NB4 (cell line): ENCODE data around the gene TMEM63C.

ENCODE experiments used
- CTCF ChIP-seq: IDR thresholded peaks from one replicate; pipeline ENCODE4 v1.5.1; 2012; ENCODE audit warnings: low read depth, low read length
- MAX ChIP-seq: IDR thresholded peaks from 2 replicates; pipeline ENCODE4 v1.6.1; 2011; ENCODE audit warnings: low read depth, low read length
- MYC ChIP-seq: IDR thresholded peaks from 2 replicates; pipeline ENCODE4 v1.6.1; 2011; ENCODE audit warnings: low read depth, low read length
- POLR2A ChIP-seq: IDR thresholded peaks from 2 replicates; pipeline ENCODE4 v1.6.1; 2011; ENCODE audit warnings: mild to moderate bottlenecking; ENCODE audit not compliant: insufficient read length; ENCODE audit errors: extremely low read depth

GRCh38 chr14:77144412-77145115 is 37.0 kb upstream of the TMEM63C start:
- no peak for TF ChIP-seq POLR2A
- no peak for TF ChIP-seq CTCF
- no peak for TF ChIP-seq MAX
- no peak for TF ChIP-seq MYC
